ENCODE results near the gene BRD4.

DNA sequence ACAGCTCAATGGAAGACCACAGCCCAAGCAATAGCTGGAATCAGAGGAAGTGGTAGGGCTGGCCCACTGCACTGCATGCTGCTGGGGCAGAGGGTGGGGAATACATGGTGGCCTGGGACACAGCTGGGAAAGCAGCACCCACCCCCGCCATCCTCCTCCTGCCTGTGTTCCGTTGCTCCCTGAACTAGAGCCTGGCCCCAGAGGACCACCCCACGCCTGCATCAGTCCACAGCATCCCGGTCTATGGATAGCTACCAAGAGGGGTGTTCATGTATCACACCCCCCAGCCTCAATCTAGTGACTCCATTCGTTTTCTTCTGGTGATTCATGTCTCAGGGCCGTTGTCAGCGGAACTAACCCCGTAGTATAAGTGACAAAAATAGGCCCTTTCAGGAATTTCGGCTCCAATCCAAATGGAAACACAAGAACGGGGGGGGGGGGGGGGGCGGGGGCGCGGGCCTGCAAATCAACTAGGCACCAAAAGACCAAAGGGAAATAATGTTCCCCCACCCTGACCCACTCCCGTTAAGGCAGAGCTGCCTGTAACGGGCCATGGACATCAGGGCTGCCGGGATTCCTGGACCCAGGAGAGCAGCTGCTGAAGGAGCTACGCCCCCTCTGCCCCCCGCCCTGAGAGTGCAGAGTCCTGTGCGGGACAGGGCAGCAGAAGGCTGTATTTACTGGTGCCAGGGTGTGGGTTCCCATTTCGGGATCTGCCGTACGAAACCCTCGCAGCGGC lies 81.2 kb downstream of the BRD4 start:
- TF ChIP-seq EP300 (IDR thresholded peaks at IDR 0.05) (no peak), CTCF (IDR thresholded peaks at IDR 0.05) (no peak), REST (IDR thresholded peaks at IDR 0.05) (no peak), POLR2A (IDR thresholded peaks at IDR 0.05; ENCODE audit: low read length) (no peak), SMC3 (IDR thresholded peaks at IDR 0.05) (no peak)

Measured in A549 (cell line).